Upper lobe of left lung (tissue), 4 donors: ENCODE measurements around the gene KRT7.

ENCODE experiments used
- EP300 ChIP-seq, 4 donors: sonication (generic); formaldehyde crosslinking; IDR thresholded peaks; one replicate each; pipeline ENCODE4 v1.5.1; 2017; ENCODE audit warnings: antibody characterized with exemption in 4 of 4, control low read depth in 2 of 4
- POLR2A ChIP-seq, 4 donors: fragments of 450-650 bp; IDR thresholded peaks; one replicate each; pipeline ENCODE4 v1.5.1; 2016 to 2017; ENCODE audit warnings: antibody characterized with exemption in 4 of 4, mild to moderate bottlenecking in 2 of 4
- POLR2AphosphoS5 ChIP-seq, 2 donors: sonication (generic); formaldehyde crosslinking; IDR thresholded peaks; one replicate each; pipeline ENCODE4 v1.5.1; 2017; ENCODE audit warnings: antibody characterized with exemption in 2 of 2
- TF ChIP-seq, protein P1 (sequence below), 6 experiments: fragments of 450-650 bp in 4 of 6; fragments of 200-600 bp in 2 of 6; sonication (generic) in 2 of 6; IDR thresholded peaks; one replicate each; pipeline ENCODE4 v1.5.1; 2016 to 2019; ENCODE audit warnings: antibody characterized with exemption in 6 of 6

DNA sequence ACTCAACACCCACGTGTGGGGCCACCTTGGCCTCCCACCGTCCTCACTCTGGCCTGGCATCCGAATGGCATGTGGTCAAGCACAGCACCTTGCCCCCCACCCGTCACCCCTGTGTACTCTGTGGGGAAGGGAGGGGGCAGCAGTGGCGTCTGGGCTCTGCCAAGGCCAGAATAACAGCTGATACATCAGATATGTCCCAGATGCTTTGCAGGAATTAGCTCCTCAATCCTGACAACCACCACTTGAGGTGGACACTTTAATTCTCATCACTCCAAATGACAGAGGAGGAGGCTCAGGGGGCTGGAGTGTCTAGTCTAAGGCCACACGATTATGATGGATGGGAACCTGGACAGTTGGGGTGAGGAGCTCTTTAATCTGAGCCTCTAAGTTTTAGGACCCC is 39.5 kb upstream of the KRT7 start:
- TF ChIP-seq EP300 (IDR thresholded peaks at IDR 0.05) (no peak), POLR2AphosphoS5 (IDR thresholded peaks at IDR 0.05) (no peak), POLR2A (IDR thresholded peaks at IDR 0.05) (no peak)
- TF ChIP-seq, protein P1, sequence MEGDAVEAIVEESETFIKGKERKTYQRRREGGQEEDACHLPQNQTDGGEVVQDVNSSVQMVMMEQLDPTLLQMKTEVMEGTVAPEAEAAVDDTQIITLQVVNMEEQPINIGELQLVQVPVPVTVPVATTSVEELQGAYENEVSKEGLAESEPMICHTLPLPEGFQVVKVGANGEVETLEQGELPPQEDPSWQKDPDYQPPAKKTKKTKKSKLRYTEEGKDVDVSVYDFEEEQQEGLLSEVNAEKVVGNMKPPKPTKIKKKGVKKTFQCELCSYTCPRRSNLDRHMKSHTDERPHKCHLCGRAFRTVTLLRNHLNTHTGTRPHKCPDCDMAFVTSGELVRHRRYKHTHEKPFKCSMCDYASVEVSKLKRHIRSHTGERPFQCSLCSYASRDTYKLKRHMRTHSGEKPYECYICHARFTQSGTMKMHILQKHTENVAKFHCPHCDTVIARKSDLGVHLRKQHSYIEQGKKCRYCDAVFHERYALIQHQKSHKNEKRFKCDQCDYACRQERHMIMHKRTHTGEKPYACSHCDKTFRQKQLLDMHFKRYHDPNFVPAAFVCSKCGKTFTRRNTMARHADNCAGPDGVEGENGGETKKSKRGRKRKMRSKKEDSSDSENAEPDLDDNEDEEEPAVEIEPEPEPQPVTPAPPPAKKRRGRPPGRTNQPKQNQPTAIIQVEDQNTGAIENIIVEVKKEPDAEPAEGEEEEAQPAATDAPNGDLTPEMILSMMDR (IDR thresholded peaks at IDR 0.05): no peak
